CD4-positive, alpha-beta T cell treated with Interleukin-6 for 4 hours (primary cell): ENCODE measurements around the gene POMP.

ENCODE experiments used
- DNase-seq: peaks from one replicate; pipeline ENCODE4 v3.0.0-alpha.2; 2020; ENCODE audit warnings: mixed read lengths

POMP gene

DNA sequence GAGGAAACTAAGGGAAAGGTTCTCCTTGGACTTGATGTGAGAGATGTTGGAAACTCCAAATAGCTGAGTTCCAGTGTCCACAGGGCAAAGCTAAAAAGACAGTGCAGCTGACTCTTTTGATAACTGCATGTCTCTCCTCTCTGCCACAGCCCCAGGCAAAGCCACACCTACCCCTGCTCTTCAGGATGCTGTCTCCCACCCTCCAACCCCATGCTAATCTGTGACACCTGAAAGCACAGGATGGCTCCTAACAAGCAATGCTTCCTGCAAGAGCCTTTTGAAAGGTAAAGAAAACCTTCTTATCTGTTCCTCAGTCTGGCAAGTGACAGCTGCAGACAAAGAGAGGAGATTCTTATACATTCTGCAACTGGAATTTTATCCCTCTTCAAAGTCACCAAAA, 45.4 kb downstream of the POMP start:
- no peak for DNase-seq

DNA sequence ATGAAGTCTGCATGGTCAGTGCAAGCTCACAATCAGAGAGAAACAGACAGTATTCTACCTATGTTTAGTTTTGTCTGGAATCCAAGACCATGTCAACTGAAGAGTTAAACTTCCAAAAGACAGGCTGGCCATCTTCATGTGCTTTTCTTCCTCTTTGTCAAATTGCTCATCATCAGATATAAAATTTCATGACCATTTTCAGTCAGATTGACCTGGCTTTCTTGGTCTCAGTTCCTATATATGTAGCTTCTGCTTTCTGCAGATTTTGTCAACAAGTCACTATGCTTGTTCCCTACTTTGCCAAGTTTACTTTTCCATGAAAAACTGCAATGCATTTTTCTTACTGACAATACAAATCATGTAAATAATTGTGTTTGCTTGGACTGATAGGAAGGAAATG, 46.0 kb downstream of the POMP start:
- no peak for DNase-seq

- no peak for DNase-seq
Observed at GRCh38 chr13:28705461-28706083, 46.6 kb downstream of the POMP start.

- DNase-seq, result no peak
Observed at GRCh38 chr13:28707629-28708427, 48.9 kb downstream of the POMP start.

GRCh38 chr13:28710161-28710560, 51.2 kb downstream of the POMP start:
- DNase-seq, result no peak

DNA sequence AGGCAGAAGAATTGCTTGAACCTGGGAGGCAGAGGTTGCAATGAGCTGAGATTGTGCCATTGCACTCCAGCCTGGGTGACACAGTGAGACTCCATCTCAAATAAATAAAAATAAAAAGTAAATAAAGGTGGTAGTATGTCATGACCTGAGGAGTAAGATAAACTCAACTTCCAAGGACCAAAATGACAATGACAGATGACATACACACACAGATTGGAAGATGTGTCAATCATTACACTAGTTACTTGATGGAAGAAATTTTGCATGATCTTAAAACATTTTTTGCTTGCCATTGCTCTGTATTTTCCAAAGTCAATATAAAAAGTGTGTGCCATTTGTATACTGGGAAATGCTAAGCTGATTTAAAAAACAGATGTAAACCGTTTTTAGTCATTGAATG, 55.7 kb downstream of the POMP start:
- no peak for DNase-seq

- DNase-seq, result no peak
Observed at GRCh38 chr13:28716511-28716910, 57.6 kb downstream of the POMP start.

GRCh38 chr13:28717170-28717569, 58.2 kb downstream of the POMP start:
- no peak for DNase-seq

GRCh38 chr13:28718196-28718542, 59.2 kb downstream of the POMP start:
- DNase-seq, result no peak

DNA sequence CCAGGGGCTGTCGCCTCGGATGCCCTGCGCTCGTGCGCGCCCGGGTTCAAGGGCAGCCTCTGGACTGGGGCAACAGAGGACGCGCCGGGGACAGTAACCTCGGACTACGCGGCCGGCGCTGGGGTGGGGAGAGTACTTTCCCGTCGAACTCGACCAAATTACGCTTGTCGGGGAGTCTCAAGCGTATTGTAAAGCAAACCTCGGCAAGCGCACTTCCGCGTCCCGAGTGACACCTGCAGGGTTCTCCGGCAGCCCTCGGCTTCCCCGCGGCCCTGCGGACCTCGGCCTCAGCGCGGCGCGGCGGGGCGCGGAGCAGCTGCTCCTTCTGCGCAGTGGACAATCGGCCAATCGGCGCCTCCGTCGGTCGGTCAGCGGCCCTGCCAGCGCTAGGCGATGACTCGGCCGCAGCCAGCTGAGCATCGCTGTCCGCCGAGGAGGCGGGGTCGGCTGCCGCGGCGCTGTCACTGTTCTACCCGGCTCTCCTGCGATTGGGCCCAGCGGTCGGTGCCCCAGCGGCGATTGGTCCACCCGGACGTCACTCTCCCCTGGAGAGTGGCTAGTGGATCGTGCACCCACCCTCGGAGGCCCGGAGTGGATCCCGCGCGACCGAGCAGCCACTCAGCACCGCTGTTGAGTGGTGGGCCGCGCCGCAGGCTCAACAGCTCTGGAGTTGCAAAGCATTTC, 59.8 kb downstream of the POMP start, which contains the start of gene SLC46A3:
Gene SLC46A3 (minus strand): TSS at position 428 of the 684 bp plus-strand sequence. CDS start 972 bp downstream, outside the sequence.
- peak; percentile 98 for DNase-seq

GRCh38 chr13:28719227-28720055, 60.5 kb downstream of the POMP start:
- DNase-seq, result no peak

GRCh38 chr13:28723806-28724205, 64.9 kb downstream of the POMP start:
- DNase-seq, result no peak

GRCh38 chr13:28725046-28725610, 66.2 kb downstream of the POMP start:
- no peak for DNase-seq
